GM23338 (cell line): ENCODE measurements around the gene RARG. TPM values are rescaled to one million over a fixed set of nuclear protein-coding genes. Genes with fewer than 3 reads are reported as not detected.

Experiments used
- ATAC-seq: fragments of 200-7000 bp; cut with Tn5 transposase; 3 replicates; pipeline ENCODE4 v1.9.1; 2020
- DNase-seq: peaks from one replicate; pipeline ENCODE4 v3.0.0-alpha.2; 2015; ENCODE audit warnings: low spot score
- H2AFZ ChIP-seq: fragments of 200-600 bp; sonication (generic); 2 replicates; pipeline ENCODE4 v1.8.0; 2016; ENCODE audit warnings: antibody characterized with exemption, mild to moderate bottlenecking, moderate library complexity
- H3F3A ChIP-seq: fragments of 200-600 bp; sonication (generic); replicated peaks from 2 replicates; pipeline ENCODE4 v1.8.0; 2017; ENCODE audit warnings: antibody characterized with exemption, mixed run types, low read depth
- H3K27ac ChIP-seq: fragments of 200-600 bp; sonication (generic); 2 replicates; pipeline ENCODE4 v1.6.1; 2016; ENCODE audit warnings: low read depth
- H3K27me3 ChIP-seq: fragments of 200-600 bp; sonication (generic); 2 replicates; pipeline ENCODE4 v1.8.0; 2016; ENCODE audit warnings: mild to moderate bottlenecking, mixed run types, moderate library complexity; ENCODE audit not compliant: insufficient read depth
- H3K36me3 ChIP-seq: fragments of 200-600 bp; sonication (generic); 2 replicates; pipeline ENCODE4 v1.8.0; 2016; ENCODE audit warnings: mild to moderate bottlenecking; ENCODE audit not compliant: insufficient read depth
- H3K4me1 ChIP-seq: fragments of 200-600 bp; sonication (generic); 2 replicates; pipeline ENCODE4 v1.8.0; 2016; ENCODE audit warnings: mild to moderate bottlenecking, moderate library complexity; ENCODE audit not compliant: insufficient read depth
- H3K4me2 ChIP-seq: fragments of 200-600 bp; sonication (generic); 2 replicates; pipeline ENCODE4 v1.7.1; 2017; ENCODE audit warnings: mixed run types
- H3K4me3 ChIP-seq: fragments of 200-600 bp; sonication (generic); 2 replicates; pipeline ENCODE4 v1.6.1; 2016; ENCODE audit warnings: mixed run types
- H3K79me2 ChIP-seq: fragments of 200-600 bp; sonication (generic); replicated peaks from 2 replicates; pipeline ENCODE4 v1.8.0; 2017; ENCODE audit warnings: mild to moderate bottlenecking; ENCODE audit not compliant: insufficient read depth
- H3K9me2 ChIP-seq: fragments of 200-600 bp; sonication (generic); 2 replicates; pipeline ENCODE4 v1.8.0; 2017; ENCODE audit not compliant: insufficient read depth
- H4K20me1 ChIP-seq: fragments of 200-600 bp; sonication (generic); replicated peaks from 2 replicates; pipeline ENCODE4 v1.8.0; 2017; ENCODE audit warnings: mild to moderate bottlenecking; ENCODE audit not compliant: insufficient read depth
- H3K27ac Mint-ChIP-seq: 2 replicates; pipeline ENCODE4 v1.8.0; 2020; ENCODE audit warnings: inconsistent platforms, mild to moderate bottlenecking, moderate library complexity, mixed read lengths
- H3K27me3 Mint-ChIP-seq: 3 replicates; pipeline ENCODE4 v1.8.0; 2022; ENCODE audit warnings: low read depth, mild to moderate bottlenecking, moderate library complexity, mixed read lengths, inconsistent platforms; ENCODE audit not compliant: insufficient read depth, poor library complexity
- H3K36me3 Mint-ChIP-seq: 3 replicates; pipeline ENCODE4 v1.8.0; 2021; ENCODE audit warnings: low read depth, mild to moderate bottlenecking, inconsistent platforms, moderate library complexity, mixed read lengths
- H3K4me1 Mint-ChIP-seq: 3 replicates; pipeline ENCODE4 v1.8.0; 2020; ENCODE audit warnings: mild to moderate bottlenecking, inconsistent platforms, mixed read lengths
- H3K4me3 Mint-ChIP-seq: 3 replicates; pipeline ENCODE4 v1.8.0; 2021; ENCODE audit warnings: moderate library complexity, mild to moderate bottlenecking, inconsistent platforms, mixed read lengths
- H3K9me3 Mint-ChIP-seq: 3 replicates; pipeline ENCODE4 v1.8.0; 2020; ENCODE audit warnings: moderate library complexity, mild to moderate bottlenecking, inconsistent platforms, mixed read lengths
- CREB1 ChIP-seq: fragments of 250-450 bp; sonication (Bioruptor Pico); IDR thresholded peaks from 2 replicates; pipeline ENCODE4 v1.5.0; 2020; ENCODE audit warnings: low read depth, mild to moderate bottlenecking, moderate library complexity
- EZH2 ChIP-seq: fragments of 200-600 bp; sonication (generic); IDR thresholded peaks from one replicate; pipeline ENCODE4 v1.8.0; 2017; ENCODE audit warnings: antibody characterized with exemption, mild to moderate bottlenecking, low read depth; ENCODE audit not compliant: unreplicated experiment
- EZH2phosphoT487 ChIP-seq: fragments of 200-600 bp; sonication (generic); IDR thresholded peaks from one replicate; pipeline ENCODE4 v1.8.1; 2018; ENCODE audit warnings: antibody characterized with exemption; ENCODE audit not compliant: unreplicated experiment
- JUNB ChIP-seq: IDR thresholded peaks from one replicate; pipeline ENCODE4 v1.6.1; 2016; ENCODE audit warnings: antibody characterized with exemption; ENCODE audit not compliant: unreplicated experiment
- NANOG ChIP-seq: IDR thresholded peaks from 2 replicates; pipeline ENCODE4 v1.6.1; 2016; ENCODE audit warnings: antibody characterized with exemption, borderline replicate concordance
- POLR2AphosphoS5 ChIP-seq: IDR thresholded peaks from 2 replicates; pipeline ENCODE4 v1.6.1; 2016; ENCODE audit warnings: antibody characterized with exemption, low read depth
- STAT1 ChIP-seq: IDR thresholded peaks from one replicate; pipeline ENCODE4 v1.6.1; 2016; ENCODE audit warnings: antibody characterized with exemption; ENCODE audit not compliant: unreplicated experiment
- ZNF114 ChIP-seq: fragments of 250-450 bp; sonication (Bioruptor Pico); IDR thresholded peaks from 2 replicates; pipeline ENCODE4 v1.5.0; 2020; ENCODE audit warnings: mild to moderate bottlenecking, moderate library complexity
- ZNF331 ChIP-seq: fragments of 250-450 bp; sonication (Bioruptor Pico); IDR thresholded peaks from 2 replicates; pipeline ENCODE4 v1.5.0; 2020; ENCODE audit warnings: low read depth, mild to moderate bottlenecking, moderate library complexity
- polyA plus RNA-seq: library from polyadenylated mRNA; unstranded; fragments of >200 nt; fragmentation: Nextera tagmentation; extraction: Ambion mirVana; gene quantifications from 2 replicates; pipeline ENCODE4 v1.2.1, GENCODE V29; 2016
- total RNA-seq: library from RNA; depleted of rRNA; stranded (reverse); fragments of >200 nt; shearing (Covaris generic); gene quantifications from 2 replicates; pipeline ENCODE4 v1.2.3, GENCODE V29; 2014
- TF ChIP-seq, protein P1 (sequence below): fragments of 250-450 bp; sonication (Bioruptor Pico); IDR thresholded peaks from 2 replicates; pipeline ENCODE4 v1.5.0; 2020; ENCODE audit warnings: mild to moderate bottlenecking, moderate library complexity
- TF ChIP-seq, protein P2 (sequence below): IDR thresholded peaks from one replicate; pipeline ENCODE4 v1.6.1; 2018; ENCODE audit warnings: antibody characterized with exemption; ENCODE audit not compliant: unreplicated experiment
- TF ChIP-seq, protein P3 (sequence below), 2 experiments: fragments of 200-600 bp in 1 of 2; sonication (generic) in 1 of 2; conservative IDR thresholded peaks; 2 replicates each; pipeline versions ENCODE4 v1.5.1 to v1.6.1; 2016 to 2017; ENCODE audit warnings: antibody characterized with exemption in 2 of 2, low read depth in 2 of 2, mild to moderate bottlenecking in 2 of 2, moderate library complexity in 1 of 2
- TF ChIP-seq, protein P4 (sequence below): IDR thresholded peaks from 2 replicates; pipeline ENCODE4 v1.6.1; 2016; ENCODE audit warnings: antibody characterized with exemption

RARG gene
- total and polyA plus RNA-seq, 2 experiments from 2014 or later: 18.5 to 50.2 TPM

DNA sequence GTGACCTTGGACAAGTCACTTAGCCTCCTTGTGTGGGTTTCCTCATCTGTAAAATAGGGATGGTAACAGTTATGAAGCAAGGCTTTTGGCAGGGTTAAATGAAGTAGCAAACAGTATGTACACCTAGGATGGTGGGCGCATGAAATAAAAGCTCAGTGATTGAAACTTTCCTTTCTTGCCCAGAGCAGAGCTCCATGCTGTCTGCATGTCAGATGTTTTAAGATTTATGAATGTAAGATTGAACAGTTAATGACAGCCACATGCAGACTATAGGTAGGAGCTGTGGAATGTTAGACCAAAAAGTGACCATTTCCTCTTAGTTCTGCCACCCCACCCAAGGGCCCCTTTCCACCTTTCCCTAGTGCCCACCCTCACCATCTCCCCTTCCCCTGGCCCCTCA lies 37.0 kb downstream of the RARG start:
- Histone ChIP-seq H3K79me2 (no peaks in the 10 kb centered on the region), H3K27ac (no peak overlapping the region), H3F3A (no peaks in the 10 kb centered on the region), H3K4me2 (no peak overlapping the region), H3K27me3 (peaks cover 76% of the 10 kb centered on the region), H3K4me1 (peaks cover 3% of the 10 kb centered on the region; the same call in 1 of the 2 replicates), H4K20me1 (peaks cover 7% of the 10 kb centered on the region), H3K4me3 (no peak overlapping the region), H3K36me3 (no peaks in the 10 kb centered on the region), H3K9me2 (no peaks in the 10 kb centered on the region), H2AFZ (no peak overlapping the region)
- Mint-ChIP-seq H3K36me3 (peaks cover 5% of the 10 kb centered on the region), H3K27ac (no peak overlapping the region), H3K27me3 (peaks cover 42% of the 10 kb centered on the region), H3K4me1 (peaks cover 6% of the 10 kb centered on the region; the same call in 2 of the 3 replicates), H3K4me3 (no peak overlapping the region), H3K9me3 (no peaks in the 10 kb centered on the region; the same call in 1 of the 3 replicates)
- TF ChIP-seq, protein P1, sequence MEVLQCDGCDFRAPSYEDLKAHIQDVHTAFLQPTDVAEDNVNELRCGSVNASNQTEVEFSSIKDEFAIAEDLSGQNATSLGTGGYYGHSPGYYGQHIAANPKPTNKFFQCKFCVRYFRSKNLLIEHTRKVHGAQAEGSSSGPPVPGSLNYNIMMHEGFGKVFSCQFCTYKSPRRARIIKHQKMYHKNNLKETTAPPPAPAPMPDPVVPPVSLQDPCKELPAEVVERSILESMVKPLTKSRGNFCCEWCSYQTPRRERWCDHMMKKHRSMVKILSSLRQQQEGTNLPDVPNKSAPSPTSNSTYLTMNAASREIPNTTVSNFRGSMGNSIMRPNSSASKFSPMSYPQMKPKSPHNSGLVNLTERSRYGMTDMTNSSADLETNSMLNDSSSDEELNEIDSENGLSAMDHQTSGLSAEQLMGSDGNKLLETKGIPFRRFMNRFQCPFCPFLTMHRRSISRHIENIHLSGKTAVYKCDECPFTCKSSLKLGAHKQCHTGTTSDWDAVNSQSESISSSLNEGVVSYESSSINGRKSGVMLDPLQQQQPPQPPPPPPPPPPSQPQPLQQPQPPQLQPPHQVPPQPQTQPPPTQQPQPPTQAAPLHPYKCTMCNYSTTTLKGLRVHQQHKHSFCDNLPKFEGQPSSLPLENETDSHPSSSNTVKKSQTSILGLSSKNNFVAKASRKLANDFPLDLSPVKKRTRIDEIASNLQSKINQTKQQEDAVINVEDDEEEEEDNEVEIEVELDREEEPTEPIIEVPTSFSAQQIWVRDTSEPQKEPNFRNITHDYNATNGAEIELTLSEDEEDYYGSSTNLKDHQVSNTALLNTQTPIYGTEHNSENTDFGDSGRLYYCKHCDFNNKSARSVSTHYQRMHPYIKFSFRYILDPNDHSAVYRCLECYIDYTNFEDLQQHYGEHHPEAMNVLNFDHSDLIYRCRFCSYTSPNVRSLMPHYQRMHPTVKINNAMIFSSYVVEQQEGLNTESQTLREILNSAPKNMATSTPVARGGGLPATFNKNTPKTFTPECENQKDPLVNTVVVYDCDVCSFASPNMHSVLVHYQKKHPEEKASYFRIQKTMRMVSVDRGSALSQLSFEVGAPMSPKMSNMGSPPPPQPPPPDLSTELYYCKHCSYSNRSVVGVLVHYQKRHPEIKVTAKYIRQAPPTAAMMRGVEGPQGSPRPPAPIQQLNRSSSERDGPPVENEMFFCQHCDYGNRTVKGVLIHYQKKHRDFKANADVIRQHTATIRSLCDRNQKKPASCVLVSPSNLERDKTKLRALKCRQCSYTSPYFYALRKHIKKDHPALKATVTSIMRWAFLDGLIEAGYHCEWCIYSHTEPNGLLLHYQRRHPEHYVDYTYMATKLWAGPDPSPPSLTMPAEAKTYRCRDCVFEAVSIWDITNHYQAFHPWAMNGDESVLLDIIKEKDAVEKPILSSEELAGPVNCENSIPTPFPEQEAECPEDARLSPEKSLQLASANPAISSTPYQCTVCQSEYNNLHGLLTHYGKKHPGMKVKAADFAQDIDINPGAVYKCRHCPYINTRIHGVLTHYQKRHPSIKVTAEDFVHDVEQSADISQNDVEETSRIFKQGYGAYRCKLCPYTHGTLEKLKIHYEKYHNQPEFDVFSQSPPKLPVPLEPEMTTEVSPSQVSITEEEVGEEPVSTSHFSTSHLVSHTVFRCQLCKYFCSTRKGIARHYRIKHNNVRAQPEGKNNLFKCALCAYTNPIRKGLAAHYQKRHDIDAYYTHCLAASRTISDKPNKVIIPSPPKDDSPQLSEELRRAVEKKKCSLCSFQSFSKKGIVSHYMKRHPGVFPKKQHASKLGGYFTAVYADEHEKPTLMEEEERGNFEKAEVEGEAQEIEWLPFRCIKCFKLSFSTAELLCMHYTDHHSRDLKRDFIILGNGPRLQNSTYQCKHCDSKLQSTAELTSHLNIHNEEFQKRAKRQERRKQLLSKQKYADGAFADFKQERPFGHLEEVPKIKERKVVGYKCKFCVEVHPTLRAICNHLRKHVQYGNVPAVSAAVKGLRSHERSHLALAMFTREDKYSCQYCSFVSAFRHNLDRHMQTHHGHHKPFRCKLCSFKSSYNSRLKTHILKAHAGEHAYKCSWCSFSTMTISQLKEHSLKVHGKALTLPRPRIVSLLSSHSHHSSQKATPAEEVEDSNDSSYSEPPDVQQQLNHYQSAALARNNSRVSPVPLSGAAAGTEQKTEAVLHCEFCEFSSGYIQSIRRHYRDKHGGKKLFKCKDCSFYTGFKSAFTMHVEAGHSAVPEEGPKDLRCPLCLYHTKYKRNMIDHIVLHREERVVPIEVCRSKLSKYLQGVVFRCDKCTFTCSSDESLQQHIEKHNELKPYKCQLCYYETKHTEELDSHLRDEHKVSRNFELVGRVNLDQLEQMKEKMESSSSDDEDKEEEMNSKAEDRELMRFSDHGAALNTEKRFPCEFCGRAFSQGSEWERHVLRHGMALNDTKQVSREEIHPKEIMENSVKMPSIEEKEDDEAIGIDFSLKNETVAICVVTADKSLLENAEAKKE (CRISPR knock-in tag): no peak
- TF ChIP-seq, protein P2, sequence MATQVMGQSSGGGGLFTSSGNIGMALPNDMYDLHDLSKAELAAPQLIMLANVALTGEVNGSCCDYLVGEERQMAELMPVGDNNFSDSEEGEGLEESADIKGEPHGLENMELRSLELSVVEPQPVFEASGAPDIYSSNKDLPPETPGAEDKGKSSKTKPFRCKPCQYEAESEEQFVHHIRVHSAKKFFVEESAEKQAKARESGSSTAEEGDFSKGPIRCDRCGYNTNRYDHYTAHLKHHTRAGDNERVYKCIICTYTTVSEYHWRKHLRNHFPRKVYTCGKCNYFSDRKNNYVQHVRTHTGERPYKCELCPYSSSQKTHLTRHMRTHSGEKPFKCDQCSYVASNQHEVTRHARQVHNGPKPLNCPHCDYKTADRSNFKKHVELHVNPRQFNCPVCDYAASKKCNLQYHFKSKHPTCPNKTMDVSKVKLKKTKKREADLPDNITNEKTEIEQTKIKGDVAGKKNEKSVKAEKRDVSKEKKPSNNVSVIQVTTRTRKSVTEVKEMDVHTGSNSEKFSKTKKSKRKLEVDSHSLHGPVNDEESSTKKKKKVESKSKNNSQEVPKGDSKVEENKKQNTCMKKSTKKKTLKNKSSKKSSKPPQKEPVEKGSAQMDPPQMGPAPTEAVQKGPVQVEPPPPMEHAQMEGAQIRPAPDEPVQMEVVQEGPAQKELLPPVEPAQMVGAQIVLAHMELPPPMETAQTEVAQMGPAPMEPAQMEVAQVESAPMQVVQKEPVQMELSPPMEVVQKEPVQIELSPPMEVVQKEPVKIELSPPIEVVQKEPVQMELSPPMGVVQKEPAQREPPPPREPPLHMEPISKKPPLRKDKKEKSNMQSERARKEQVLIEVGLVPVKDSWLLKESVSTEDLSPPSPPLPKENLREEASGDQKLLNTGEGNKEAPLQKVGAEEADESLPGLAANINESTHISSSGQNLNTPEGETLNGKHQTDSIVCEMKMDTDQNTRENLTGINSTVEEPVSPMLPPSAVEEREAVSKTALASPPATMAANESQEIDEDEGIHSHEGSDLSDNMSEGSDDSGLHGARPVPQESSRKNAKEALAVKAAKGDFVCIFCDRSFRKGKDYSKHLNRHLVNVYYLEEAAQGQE: no peak
- no peak for TF ChIP-seq EZH2phosphoT487
- TF ChIP-seq CREB1 (CRISPR knock-in tag): no peak
- TF ChIP-seq, protein P3, sequence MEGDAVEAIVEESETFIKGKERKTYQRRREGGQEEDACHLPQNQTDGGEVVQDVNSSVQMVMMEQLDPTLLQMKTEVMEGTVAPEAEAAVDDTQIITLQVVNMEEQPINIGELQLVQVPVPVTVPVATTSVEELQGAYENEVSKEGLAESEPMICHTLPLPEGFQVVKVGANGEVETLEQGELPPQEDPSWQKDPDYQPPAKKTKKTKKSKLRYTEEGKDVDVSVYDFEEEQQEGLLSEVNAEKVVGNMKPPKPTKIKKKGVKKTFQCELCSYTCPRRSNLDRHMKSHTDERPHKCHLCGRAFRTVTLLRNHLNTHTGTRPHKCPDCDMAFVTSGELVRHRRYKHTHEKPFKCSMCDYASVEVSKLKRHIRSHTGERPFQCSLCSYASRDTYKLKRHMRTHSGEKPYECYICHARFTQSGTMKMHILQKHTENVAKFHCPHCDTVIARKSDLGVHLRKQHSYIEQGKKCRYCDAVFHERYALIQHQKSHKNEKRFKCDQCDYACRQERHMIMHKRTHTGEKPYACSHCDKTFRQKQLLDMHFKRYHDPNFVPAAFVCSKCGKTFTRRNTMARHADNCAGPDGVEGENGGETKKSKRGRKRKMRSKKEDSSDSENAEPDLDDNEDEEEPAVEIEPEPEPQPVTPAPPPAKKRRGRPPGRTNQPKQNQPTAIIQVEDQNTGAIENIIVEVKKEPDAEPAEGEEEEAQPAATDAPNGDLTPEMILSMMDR (conservative IDR thresholded peaks at IDR 0.05; ENCODE audit: low read depth in 2 of 2): no peak
- no peak for TF ChIP-seq STAT1
- no peak for TF ChIP-seq JUNB
- no peak for TF ChIP-seq POLR2AphosphoS5
- no peak for TF ChIP-seq EZH2
- no peak for TF ChIP-seq ZNF331 (CRISPR knock-in tag)
- no peak for TF ChIP-seq NANOG
- TF ChIP-seq, protein P4, sequence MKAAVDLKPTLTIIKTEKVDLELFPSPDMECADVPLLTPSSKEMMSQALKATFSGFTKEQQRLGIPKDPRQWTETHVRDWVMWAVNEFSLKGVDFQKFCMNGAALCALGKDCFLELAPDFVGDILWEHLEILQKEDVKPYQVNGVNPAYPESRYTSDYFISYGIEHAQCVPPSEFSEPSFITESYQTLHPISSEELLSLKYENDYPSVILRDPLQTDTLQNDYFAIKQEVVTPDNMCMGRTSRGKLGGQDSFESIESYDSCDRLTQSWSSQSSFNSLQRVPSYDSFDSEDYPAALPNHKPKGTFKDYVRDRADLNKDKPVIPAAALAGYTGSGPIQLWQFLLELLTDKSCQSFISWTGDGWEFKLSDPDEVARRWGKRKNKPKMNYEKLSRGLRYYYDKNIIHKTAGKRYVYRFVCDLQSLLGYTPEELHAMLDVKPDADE: no peak
- TF ChIP-seq ZNF114 (CRISPR knock-in tag): no peak
- no peak for ATAC-seq
- DNase-seq: no peak
